Ovary (tissue), 9 donors: ENCODE results near the gene OR9A2. TPM values are rescaled to one million over a fixed set of nuclear protein-coding genes. Genes with fewer than 3 reads are reported as not detected.

Source experiments
- DNase-seq, 5 donors: peaks; one replicate each; pipeline ENCODE4 v3.0.0-alpha.2; 2019 to 2020
- H3K27ac ChIP-seq, 2 donors: fragments of 200-600 bp; one replicate each; pipeline versions ENCODE4 v1.5.1 to v1.8.0; 2019 to 2022
- H3K27me3 ChIP-seq: fragments of 200-600 bp; one replicate; pipeline ENCODE4 v1.8.0; 2022
- H3K36me3 ChIP-seq: fragments of 200-600 bp; sonication (generic); one replicate; pipeline ENCODE4 v1.5.1; 2019
- H3K4me1 ChIP-seq: one replicate; pipeline ENCODE4 v1.8.1; 2013; ENCODE audit warnings: mild to moderate bottlenecking, moderate library complexity; ENCODE audit not compliant: insufficient read depth
- H3K4me3 ChIP-seq: fragments of 200-600 bp; sonication (generic); one replicate; pipeline ENCODE4 v1.5.1; 2017
- H3K9me3 ChIP-seq, 2 donors: fragments of 200-600 bp in 1 of 2; sonication (generic) in 1 of 2; one replicate each; pipeline versions ENCODE4 v1.5.1 to v1.8.1; 2013 to 2019; ENCODE audit warnings: mild to moderate bottlenecking in 1 of 2, moderate library complexity in 1 of 2
- EP300 ChIP-seq: sonication (generic); formaldehyde crosslinking; IDR thresholded peaks from one replicate; pipeline ENCODE4 v1.6.1; 2017; ENCODE audit warnings: antibody characterized with exemption
- POLR2A ChIP-seq: fragments of 450-650 bp; IDR thresholded peaks from one replicate; pipeline ENCODE4 v1.6.1; 2017; ENCODE audit warnings: antibody characterized with exemption, mild to moderate bottlenecking, moderate library complexity
- WGBS, 3 donors: extraction: QIAGEN DNeasy Blood & Tissue Kit in 1 of 3; methylation state at CpG; one replicate each; pipeline versions ENCODE4 v1.1.5 to v1.1.7; 2013 to 2017; 5-methylcytosine and 5-hydroxymethylcytosine counted together
- intact Hi-C, 4 donors: fragments of 100-400 bp; cut with DNase I; formaldehyde crosslinking; loops; one replicate each; pipeline versions ENCODE4 v1.11.0 to v1.15.1; 2022 to 2023
- polyA plus RNA-seq, 2 donors: library from polyadenylated mRNA; stranded (reverse); fragments of 200-250 nt in 1 of 2; fragments of 350-450 nt in 1 of 2; fragmentation: Illumina TruSeq in 1 of 2; extraction: RNeasy Lipid Tissue Mini Kit (QIAGEN cat#74804) in 1 of 2; gene quantifications; one replicate each; pipeline ENCODE4 v1.2.3, GENCODE V29; 2013 to 2014
- total RNA-seq, 7 donors: library from RNA; depleted of rRNA in 2 of 7; stranded (reverse); fragments of >200 nt in 2 of 7; fragmentation: NEBNext Ultra II Directional in 3 of 7; extraction: Animal tissue kit (Norgen Biotek cat#: 25700) in 3 of 7; gene quantifications; one replicate each; pipeline versions ENCODE4 v1.1.0 to v1.2.4, GENCODE V29; 2016 to 2023
- TF ChIP-seq, protein P1 (sequence below), 3 donors: fragments of 450-650 bp in 2 of 3; fragments of 200-600 bp in 1 of 3; IDR thresholded peaks; one replicate each; pipeline versions ENCODE4 v1.5.1 to v1.8.0; 2016 to 2022; ENCODE audit warnings: antibody characterized with exemption in 3 of 3, mild to moderate bottlenecking in 1 of 3
- donor health status: DM: no; HTN: no; CAD: no; lungs with moderate emphysema.
- donor health status: DM: no; HTN: no; CAD: no.
- donor health status: Bipolar disorder and iron deficiency.
- donor health status: DM: yes; HTN: yes; CAD: no.
- donor health status: DM: no; HTN: no; CAD: no.
- donor health status: DM: yes; HTN: yes; CAD: no.

The OR9A2 gene
- total and polyA plus RNA-seq, 9 donors: 0.22 TPM; not detected in 7

DNA sequence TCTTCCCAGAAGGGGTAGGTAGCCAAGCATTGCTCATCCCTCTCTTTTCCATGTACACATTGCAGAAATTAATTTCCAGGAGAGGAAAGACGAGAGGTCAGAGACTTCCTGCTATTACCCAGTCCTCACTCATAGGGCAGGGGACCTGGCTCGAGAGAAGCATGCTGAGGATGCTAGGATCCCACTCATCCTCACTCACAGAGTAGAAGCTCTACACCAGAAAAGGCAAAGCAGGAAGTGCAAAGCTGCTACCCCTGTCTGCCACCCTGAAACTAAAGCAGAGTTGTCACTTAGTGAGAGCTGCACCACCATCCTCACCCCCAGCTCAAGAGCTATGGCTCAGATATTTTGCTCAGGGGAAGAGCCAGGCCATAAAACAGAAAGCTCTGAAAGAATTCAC lies 9.9 kb downstream of the OR9A2 start:
- Histone ChIP-seq H3K4me3 (no peak overlapping the region), H3K4me1 (no peaks in the 10 kb centered on the region), H3K36me3 (no peaks in the 10 kb centered on the region), H3K27me3 (no peaks in the 10 kb centered on the region), H3K27ac (no peak overlapping the region), H3K9me3 (no peaks in the 10 kb centered on the region)
- intact Hi-C loops: no loop called here
- WGBS, 3 donors: 43 to 59% (median 45%) methylated on average over 2 of the region's 2 CpGs
- TF ChIP-seq POLR2A: no peak
- TF ChIP-seq EP300: no peak
- TF ChIP-seq, protein P1, sequence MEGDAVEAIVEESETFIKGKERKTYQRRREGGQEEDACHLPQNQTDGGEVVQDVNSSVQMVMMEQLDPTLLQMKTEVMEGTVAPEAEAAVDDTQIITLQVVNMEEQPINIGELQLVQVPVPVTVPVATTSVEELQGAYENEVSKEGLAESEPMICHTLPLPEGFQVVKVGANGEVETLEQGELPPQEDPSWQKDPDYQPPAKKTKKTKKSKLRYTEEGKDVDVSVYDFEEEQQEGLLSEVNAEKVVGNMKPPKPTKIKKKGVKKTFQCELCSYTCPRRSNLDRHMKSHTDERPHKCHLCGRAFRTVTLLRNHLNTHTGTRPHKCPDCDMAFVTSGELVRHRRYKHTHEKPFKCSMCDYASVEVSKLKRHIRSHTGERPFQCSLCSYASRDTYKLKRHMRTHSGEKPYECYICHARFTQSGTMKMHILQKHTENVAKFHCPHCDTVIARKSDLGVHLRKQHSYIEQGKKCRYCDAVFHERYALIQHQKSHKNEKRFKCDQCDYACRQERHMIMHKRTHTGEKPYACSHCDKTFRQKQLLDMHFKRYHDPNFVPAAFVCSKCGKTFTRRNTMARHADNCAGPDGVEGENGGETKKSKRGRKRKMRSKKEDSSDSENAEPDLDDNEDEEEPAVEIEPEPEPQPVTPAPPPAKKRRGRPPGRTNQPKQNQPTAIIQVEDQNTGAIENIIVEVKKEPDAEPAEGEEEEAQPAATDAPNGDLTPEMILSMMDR (IDR thresholded peaks at IDR 0.05): no peak
- DNase-seq: no peak

- no peaks in the 10 kb centered on the region for H3K27me3 ChIP-seq
- intact Hi-C loops: no loop called here
- no peak for DNase-seq
- H3K4me1 ChIP-seq: no peaks in the 10 kb centered on the region
- H3K9me3 ChIP-seq: no peaks in the 10 kb centered on the region
- WGBS, 3 donors: 42 to 66% (median 61%) methylated on average over 3 of the region's 3 CpGs
- H3K4me3 ChIP-seq: no peak overlapping the region
- H3K36me3 ChIP-seq: no peaks in the 10 kb centered on the region
- no peak overlapping the region for H3K27ac ChIP-seq
- no peak for TF ChIP-seq POLR2A
- no peak for TF ChIP-seq EP300
- TF ChIP-seq, protein P1 (IDR thresholded peaks at IDR 0.05): no peak
Observed at GRCh38 chr7:143015926-143016490, 10.9 kb downstream of the OR9A2 start.

- no peak for DNase-seq
- H3K9me3 ChIP-seq: no peaks in the 10 kb centered on the region
- H3K36me3 ChIP-seq: no peaks in the 10 kb centered on the region
- WGBS, 3 donors: 65 to 74% (median 70%) methylated on average over 2 of the region's 2 CpGs
- TF ChIP-seq, protein P1 (IDR thresholded peaks at IDR 0.05): no peak
- no peak for TF ChIP-seq EP300
- no peak for TF ChIP-seq POLR2A
- H3K27ac ChIP-seq: no peak overlapping the region
- intact Hi-C loops: no loop called here
- no peaks in the 10 kb centered on the region for H3K27me3 ChIP-seq
- no peak overlapping the region for H3K4me3 ChIP-seq
- H3K4me1 ChIP-seq: no peaks in the 10 kb centered on the region
Observed at GRCh38 chr7:143015084-143015483, 11.8 kb downstream of the OR9A2 start.

- WGBS, 3 donors: 3 to 16% (median 10%) methylated on average over 5 of the region's 5 CpGs
- no peak overlapping the region for H3K4me3 ChIP-seq
- H3K36me3 ChIP-seq: no peaks in the 10 kb centered on the region
- no peaks in the 10 kb centered on the region for H3K27me3 ChIP-seq
- intact Hi-C loops: no loop called here
- no peaks in the 10 kb centered on the region for H3K4me1 ChIP-seq
- H3K27ac ChIP-seq: no peak overlapping the region
- no peak for TF ChIP-seq EP300
- TF ChIP-seq POLR2A: no peak
- TF ChIP-seq, protein P1 (IDR thresholded peaks at IDR 0.05): no peak
- no peaks in the 10 kb centered on the region for H3K9me3 ChIP-seq
- DNase-seq: no peak
Observed at GRCh38 chr7:143013893-143014292, 13.0 kb downstream of the OR9A2 start.
